Body of pancreas (tissue), 4 donors: ENCODE results near the gene NFATC2. TPM values are rescaled to one million over a fixed set of nuclear protein-coding genes. Genes with fewer than 3 reads are reported as not detected.

ENCODE experiments used
- ATAC-seq: fragments of 150-250 bp; one replicate; pipeline ENCODE4 v1.9.1; 2016
- DNase-seq, 4 donors: peaks; one replicate each; pipeline ENCODE4 v3.0.0-alpha.2; 2019
- H3K27ac ChIP-seq, 4 donors: fragments of 200-600 bp; sonication (generic); 1 replicate in 3 of 4; 2 replicates in 1 of 4; pipeline versions ENCODE4 v1.5.1 to v1.6.1; 2016 to 2019; ENCODE audit warnings: mild to moderate bottlenecking in 1 of 4, mixed read lengths in 1 of 4, moderate library complexity in 1 of 4
- H3K27me3 ChIP-seq, 2 donors: fragments of 200-600 bp; sonication (generic); one replicate each; pipeline ENCODE4 v1.6.0; 2016; ENCODE audit warnings: mild to moderate bottlenecking in 1 of 2
- H3K36me3 ChIP-seq, 2 donors: fragments of 200-600 bp; sonication (generic); replicated peaks in 1 of 2; 2 replicates each; pipeline ENCODE4 v1.5.1; 2016; ENCODE audit warnings: low read depth in 2 of 2; ENCODE audit not compliant: insufficient read depth in 1 of 2
- H3K4me1 ChIP-seq: fragments of 200-600 bp; sonication (generic); one replicate; pipeline ENCODE4 v1.6.0; 2016
- H3K4me3 ChIP-seq, 2 donors: fragments of 200-600 bp; sonication (generic); 1 replicate in 1 of 2; 2 replicates in 1 of 2; pipeline ENCODE4 v1.5.1; 2016 to 2019
- H3K9me3 ChIP-seq, 3 donors: fragments of 200-600 bp; sonication (generic); 1 replicate in 2 of 3; 2 replicates in 1 of 3; pipeline ENCODE4 v1.5.1; 2016
- POLR2A ChIP-seq, 3 donors: fragments of 450-650 bp; IDR thresholded peaks; one replicate each; pipeline ENCODE4 v1.6.1; 2016; ENCODE audit warnings: antibody characterized with exemption in 3 of 3, mild to moderate bottlenecking in 2 of 3
- WGBS, 2 donors: methylation state at CpG; one replicate each; pipeline ENCODE4 v1.1.5; 2017; 5-methylcytosine and 5-hydroxymethylcytosine counted together
- intact Hi-C: fragments of 100-400 bp; cut with DNase I; formaldehyde crosslinking; loops from one replicate; pipeline ENCODE4 v1.15.1; 2023
- total RNA-seq, 2 donors: library from RNA; depleted of rRNA; stranded (reverse); fragments of >200 nt; gene quantifications; one replicate each; pipeline ENCODE4 v1.1.0, GENCODE V29; 2016
- TF ChIP-seq, protein P1 (sequence below), 7 experiments: fragments of 450-650 bp in 4 of 7; fragments of 200-600 bp in 3 of 7; sonication (generic) in 3 of 7; IDR thresholded peaks; one replicate each; pipeline ENCODE4 v1.5.1; 2016 to 2019; ENCODE audit warnings: antibody characterized with exemption in 7 of 7

NFATC2 gene
- total RNA-seq, 2 donors from 2014 or later = 4.9 to 7.6 TPM

DNA sequence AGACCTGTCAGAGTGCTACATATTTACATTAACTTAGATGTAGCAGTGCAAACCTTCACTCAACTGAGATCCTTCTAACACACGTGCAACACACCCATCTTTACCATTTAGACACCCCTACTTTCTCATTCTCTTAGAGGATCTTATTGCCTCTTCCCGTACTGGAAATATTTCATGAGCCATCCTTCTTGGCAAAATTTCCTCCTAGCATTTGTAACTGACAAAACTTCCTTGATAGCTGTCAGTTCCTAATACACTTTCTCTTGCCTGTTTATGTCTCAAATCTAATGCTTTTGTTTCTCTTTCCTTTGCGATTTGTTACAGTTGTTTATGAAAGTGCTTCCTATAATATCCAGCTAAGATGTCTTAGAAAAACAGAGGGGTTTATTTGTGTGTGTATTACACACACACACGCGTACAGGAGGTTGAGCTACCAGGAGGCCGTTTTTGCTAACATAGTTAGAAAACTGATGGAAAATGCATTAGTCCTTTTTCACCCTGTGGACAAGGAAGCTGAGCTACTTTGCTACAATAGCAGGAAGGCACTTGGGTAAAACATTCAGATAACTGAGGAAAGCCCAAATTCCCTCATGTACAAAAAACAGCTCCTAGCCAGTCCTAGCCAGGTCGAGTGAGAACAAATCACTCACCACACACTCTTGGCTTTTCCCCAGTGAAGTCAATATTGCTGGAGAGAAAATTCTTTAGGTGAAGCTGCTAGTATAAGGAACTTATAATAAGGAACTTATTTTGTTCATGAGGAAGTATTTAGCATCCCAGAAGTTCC is 153.6 kb downstream of the NFATC2 start:
- Histone ChIP-seq H3K4me1 (peaks cover 48% of the 10 kb centered on the region), H3K9me3 (no peaks in the 10 kb centered on the region), H3K27ac (peak overlapping the region; percentile 52 to 84 (median 68)), H3K4me3 (no peak overlapping the region), H3K27me3 (no peaks in the 10 kb centered on the region), H3K36me3 (no peaks in the 10 kb centered on the region)
- no peak for TF ChIP-seq POLR2A (IDR thresholded peaks at IDR 0.05)
- TF ChIP-seq, protein P1, sequence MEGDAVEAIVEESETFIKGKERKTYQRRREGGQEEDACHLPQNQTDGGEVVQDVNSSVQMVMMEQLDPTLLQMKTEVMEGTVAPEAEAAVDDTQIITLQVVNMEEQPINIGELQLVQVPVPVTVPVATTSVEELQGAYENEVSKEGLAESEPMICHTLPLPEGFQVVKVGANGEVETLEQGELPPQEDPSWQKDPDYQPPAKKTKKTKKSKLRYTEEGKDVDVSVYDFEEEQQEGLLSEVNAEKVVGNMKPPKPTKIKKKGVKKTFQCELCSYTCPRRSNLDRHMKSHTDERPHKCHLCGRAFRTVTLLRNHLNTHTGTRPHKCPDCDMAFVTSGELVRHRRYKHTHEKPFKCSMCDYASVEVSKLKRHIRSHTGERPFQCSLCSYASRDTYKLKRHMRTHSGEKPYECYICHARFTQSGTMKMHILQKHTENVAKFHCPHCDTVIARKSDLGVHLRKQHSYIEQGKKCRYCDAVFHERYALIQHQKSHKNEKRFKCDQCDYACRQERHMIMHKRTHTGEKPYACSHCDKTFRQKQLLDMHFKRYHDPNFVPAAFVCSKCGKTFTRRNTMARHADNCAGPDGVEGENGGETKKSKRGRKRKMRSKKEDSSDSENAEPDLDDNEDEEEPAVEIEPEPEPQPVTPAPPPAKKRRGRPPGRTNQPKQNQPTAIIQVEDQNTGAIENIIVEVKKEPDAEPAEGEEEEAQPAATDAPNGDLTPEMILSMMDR (IDR thresholded peaks at IDR 0.05) = no peak
- 19 to 22% methylated on average over 7 of the region's 7 CpGs for WGBS, 2 donors
- DNase-seq (peak in 1 of 4 donors; percentile 55), ATAC-seq (peak; percentile 58)
- intact Hi-C loops = no loop called here

DNA sequence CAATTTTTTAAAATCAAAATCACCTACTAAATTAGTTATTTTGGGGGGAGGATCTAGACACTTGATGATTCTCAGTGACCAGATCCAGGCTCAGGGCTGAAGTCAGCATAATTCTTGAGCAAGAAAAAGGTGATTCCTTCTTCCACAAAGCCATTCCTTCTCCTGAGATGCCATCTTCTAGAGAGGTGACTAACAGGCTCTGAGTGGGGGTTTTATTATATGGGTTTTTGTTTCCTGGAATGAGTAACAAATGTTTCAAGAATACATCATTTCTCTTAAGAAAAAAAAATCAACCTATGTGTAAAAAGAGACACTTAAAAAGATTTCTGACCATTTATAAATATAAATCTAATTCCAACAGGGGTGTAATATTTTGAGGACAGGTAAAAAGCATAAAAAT is 154.3 kb downstream of the NFATC2 start:
- Histone ChIP-seq H3K27me3 (no peaks in the 10 kb centered on the region), H3K36me3 (no peaks in the 10 kb centered on the region), H3K4me1 (peaks cover 54% of the 10 kb centered on the region), H3K9me3 (no peaks in the 10 kb centered on the region), H3K4me3 (no peak overlapping the region), H3K27ac (peak overlapping the region; percentile 48 to 84 (median 52))
- TF ChIP-seq, protein P1 (IDR thresholded peaks at IDR 0.05) = no peak
- TF ChIP-seq POLR2A (IDR thresholded peaks at IDR 0.05) = no peak
- intact Hi-C loops = no loop called here
- no peak for DNase-seq
- no peak for ATAC-seq

DNA sequence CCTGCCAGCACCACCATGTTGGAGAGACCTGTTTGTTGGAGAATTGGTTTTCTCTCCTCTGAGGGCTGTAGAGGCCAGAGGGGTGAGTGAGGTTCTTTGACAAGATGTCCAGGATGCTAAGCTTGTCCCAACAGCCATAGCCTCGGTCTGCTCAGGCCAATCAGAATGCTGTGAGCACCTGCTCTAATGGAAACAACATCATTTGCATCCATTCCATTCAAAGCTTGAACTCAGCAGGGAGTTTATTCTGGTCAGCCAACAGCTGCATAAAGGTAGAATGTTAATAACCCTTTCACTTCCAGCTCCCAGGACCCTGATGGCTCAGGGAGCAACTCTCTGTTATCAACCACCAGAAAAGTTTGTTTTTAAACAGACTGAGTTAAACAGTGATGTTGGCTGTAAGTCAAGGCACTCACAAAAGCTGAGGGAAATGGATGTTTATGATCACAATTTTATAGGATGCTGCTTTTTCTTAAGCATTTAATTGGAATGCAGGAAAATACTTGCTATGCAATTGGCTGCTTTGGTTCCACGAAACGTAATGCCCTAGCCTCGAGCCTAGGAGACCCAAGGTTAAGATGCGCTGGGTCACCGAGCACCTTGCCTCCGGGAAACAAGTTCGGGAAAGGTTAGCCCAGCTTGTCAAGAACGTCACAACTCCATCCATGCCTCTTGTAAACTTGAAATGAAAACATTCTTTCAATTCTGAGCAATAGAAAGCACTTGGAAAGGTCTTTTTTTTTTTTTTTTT is 155.2 kb downstream of the NFATC2 start:
- Histone ChIP-seq H3K27me3 (no peaks in the 10 kb centered on the region), H3K27ac (peak overlapping the region in 2 of 4 donors; percentile 51 to 84), H3K9me3 (no peaks in the 10 kb centered on the region), H3K36me3 (no peaks in the 10 kb centered on the region), H3K4me1 (peaks cover 63% of the 10 kb centered on the region), H3K4me3 (no peak overlapping the region)
- DNase-seq (no peak), ATAC-seq (no peak)
- 56 to 60% methylated on average over 9 of the region's 9 CpGs for WGBS, 2 donors
- TF ChIP-seq, protein P1 (IDR thresholded peaks at IDR 0.05) = no peak
- intact Hi-C loops = no loop called here

DNA sequence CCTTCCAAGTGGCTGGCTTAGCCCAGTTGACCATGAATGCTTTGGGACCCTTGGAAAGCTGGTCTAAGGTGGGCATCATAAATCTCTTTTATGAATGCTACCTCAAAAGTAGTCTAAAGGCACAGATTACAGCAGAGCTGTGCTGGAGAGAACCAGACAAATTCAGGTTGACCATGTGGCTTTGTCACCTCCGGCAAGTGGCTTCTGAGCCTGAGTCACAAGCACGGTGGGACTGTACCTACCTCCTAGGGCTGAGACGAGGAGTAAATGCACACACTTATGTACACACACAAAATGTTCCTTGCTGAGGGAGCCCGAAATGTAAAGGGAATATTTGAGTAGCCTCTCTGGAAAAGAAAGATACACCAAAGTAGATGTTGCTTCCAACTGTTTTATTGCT is 155.9 kb downstream of the NFATC2 start:
- no peak overlapping the region for H3K4me3 ChIP-seq
- peaks cover 62% of the 10 kb centered on the region for H3K4me1 ChIP-seq
- no peaks in the 10 kb centered on the region for H3K9me3 ChIP-seq
- H3K27ac ChIP-seq = no peak overlapping the region
- H3K27me3 ChIP-seq = no peaks in the 10 kb centered on the region
- WGBS, 2 donors = 83 to 87% methylated on average over 4 of the region's 4 CpGs
- TF ChIP-seq, protein P1 (IDR thresholded peaks at IDR 0.05) = no peak
- TF ChIP-seq POLR2A (IDR thresholded peaks at IDR 0.05) = no peak
- DNase-seq (no peak), ATAC-seq (no peak)
- intact Hi-C loops = no loop called here
- H3K36me3 ChIP-seq = no peaks in the 10 kb centered on the region
